Stimulated activated CD4-positive, alpha-beta T cell treated with anti-CD3 and anti-CD28 coated beads, Interleukin-4, amount 100 ng/mL, for 24 hours (primary cell): Measurements from ENCODE around the gene NAB2.
"Not testable (repeated sequence)": the region's sequence is repeated elsewhere in the genome, so short reads cannot be mapped to it uniquely, and the experiment has no call there.

ENCODE experiments used
- DNase-seq: peaks from one replicate; pipeline ENCODE4 v3.0.0-alpha.2; 2020

Gene NAB2, protein sequence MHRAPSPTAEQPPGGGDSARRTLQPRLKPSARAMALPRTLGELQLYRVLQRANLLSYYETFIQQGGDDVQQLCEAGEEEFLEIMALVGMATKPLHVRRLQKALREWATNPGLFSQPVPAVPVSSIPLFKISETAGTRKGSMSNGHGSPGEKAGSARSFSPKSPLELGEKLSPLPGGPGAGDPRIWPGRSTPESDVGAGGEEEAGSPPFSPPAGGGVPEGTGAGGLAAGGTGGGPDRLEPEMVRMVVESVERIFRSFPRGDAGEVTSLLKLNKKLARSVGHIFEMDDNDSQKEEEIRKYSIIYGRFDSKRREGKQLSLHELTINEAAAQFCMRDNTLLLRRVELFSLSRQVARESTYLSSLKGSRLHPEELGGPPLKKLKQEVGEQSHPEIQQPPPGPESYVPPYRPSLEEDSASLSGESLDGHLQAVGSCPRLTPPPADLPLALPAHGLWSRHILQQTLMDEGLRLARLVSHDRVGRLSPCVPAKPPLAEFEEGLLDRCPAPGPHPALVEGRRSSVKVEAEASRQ

DNA sequence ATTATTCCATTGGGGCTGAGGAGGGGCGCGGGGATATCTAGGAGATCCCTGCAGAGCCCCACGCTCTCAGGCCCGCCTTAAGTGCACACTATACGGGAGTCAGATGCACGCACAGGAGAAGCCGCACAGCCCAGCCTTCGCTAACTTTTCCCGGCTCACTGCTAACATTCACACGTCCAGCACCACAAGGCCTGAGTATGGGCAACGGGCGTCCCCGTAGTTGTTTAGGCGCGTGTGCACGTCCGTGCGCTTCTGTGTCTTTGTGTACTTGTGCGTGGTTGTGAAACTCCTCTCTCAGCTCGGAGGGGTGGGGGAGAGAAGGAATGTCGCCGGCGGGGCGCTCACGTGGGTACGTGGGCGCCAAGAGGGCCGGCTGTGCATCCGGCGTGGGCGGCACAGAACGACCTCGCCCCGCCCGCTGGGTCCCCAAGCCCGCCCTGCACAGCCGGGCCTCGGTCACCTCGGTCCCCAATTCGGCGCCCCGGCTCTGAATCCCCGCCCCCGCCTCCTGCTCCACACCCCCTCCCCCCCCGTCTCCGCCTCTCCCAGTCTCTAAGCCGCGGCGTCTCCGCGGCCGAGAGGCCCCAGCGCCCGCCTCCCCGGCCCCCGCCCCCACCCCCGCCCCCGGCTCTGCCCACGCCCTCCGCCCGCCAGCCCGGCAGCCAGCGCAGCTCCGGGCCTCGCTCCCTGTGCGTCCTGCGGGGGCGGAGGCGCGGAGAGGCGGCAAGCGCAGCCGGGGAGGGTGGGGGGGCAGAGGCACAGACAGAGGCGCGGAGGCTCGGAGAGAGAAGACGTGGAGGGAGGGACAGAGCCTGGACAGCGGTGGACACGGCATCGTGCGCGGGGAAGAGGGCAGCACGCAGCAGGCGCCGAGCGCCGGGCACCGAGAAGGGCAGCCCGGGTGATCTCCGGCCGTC, at the start of gene NAB2:
Gene NAB2, plus strand, starts transcription at position 761 of the 917 bp plus-strand sequence. CDS start 158 bp downstream, outside the sequence.
- peak; percentile 83 for DNase-seq

DNA sequence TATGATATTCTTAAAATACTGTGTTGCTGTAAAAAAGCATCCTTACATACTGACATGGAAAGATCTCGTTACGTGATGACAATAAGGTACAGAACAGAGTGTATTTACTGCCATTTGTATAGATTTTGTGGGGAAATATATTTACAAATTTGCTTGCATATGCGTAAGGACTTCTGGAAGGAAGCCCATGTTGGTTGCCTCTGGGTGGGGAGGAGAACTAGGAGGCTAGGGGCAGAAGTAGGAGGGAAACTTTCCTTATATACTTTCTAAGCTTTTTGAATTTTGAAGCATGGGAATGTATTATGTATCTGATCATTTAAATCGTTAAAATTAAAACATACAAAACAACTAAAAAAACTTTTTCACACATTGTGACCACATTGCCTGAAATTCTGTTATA, 48.7 kb upstream of the NAB2 start:
- DNase-seq = no peak

DNA sequence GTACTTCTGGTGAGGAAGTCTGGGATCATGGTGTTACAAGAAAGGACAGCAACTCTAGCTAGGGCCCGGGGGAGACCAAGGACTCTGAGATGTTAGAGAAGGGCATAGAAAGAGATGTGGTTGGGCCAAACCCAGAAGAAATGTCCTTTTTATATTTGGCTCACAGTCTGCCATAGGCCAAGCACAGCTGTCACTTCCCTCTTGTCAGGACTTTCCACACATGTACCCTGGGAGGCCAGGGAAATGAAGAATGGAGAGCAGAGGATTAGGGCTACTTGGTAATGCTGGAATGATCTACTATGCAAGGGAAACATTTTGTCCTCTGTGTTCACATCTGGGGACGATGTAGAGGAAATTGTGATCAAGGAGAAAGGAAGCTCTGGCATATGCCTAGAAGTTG, 48.2 kb upstream of the NAB2 start:
- no peak for DNase-seq

DNA sequence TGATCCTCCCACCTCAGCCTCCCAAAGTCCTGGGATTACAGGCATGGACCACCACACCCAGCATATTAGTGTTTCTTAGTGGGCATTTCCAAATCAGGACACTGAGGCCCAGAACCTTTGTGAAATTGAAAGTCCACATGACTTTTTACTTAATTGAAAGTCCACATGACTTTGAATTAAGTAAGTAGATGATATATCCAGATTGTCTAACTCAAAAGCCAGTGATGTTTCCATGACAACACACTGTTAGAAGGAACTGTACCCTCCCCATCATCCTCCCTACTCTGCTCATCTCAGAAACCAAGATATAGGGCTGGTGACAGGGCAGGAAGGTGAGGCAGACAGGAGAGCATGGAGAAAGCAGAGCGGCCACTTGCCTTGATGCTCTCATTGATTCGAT, 46.2 kb upstream of the NAB2 start:
- DNase-seq = no peak

DNA sequence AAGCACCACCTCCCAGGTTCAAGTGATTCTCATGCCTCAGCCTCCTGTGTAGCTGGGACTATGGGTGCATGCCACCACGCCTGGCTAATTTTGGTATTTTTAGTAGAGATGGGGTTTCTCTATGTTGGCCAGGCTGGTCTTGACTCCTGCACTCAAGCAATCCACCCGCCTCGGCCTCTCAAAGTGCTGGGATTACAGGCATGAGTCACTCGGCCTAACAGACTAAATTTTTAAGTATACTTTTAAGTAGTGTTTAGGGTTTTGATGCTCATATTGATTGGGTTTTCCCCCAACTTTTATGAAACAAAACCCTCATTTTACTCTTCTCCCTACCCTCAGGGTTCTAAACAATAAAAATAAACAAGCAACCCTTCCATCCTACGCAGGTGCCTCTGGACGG, 44.4 kb upstream of the NAB2 start:
- no peak for DNase-seq

DNA sequence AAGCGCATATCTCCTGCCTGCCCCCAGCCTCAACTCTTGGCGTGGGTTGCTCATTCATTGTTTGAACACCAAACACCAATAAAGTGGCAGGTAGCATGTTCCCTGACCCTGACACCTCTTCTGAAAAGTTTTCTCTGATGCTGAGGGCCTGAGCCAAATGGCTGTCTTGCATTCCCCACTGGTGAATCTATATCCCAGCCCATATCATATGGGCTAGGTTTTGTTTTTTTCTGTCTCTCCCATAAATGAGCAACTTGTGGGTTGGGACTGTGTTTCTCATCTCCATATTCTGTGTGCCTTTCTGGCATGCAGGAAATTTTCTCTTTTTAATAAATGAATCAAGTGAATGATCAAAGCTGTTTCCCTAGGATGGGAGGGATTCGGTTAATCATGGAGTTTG, 44.0 kb upstream of the NAB2 start:
- DNase-seq = no peak

DNA sequence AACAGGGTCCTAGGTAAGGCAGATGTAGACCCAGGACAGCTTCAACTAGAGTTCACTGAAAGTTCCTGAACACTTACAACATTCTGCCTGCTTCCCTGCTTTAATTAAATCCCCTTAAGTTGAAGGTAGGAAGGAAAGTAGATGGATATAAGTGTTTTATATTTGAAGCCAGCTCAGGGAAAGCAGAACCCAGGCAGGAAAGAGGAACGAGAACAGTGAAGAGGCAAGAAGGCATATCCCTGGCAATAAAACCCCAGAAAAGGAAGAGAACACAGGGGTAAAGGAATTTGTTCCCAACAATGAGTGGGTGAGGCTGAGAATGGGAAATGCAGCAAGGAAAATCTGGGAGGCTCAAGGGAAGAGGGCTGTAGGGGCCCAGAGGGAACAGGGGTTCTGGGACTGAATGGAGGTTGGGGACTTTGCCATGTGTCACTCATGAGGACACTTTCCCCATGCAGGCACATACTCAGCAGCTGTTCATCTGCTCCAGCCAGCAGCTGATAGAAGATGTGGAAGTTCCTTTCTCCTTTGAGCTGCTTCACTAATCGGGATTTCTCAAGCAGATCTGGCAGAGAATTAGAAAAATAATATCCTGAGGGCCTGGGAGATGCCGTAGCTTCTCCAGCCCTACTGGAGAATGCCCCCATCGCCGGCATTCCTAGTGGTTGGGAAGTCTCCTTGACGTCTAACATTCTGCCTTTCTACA, 42.7 kb upstream of the NAB2 start:
- DNase-seq = no peak

DNA sequence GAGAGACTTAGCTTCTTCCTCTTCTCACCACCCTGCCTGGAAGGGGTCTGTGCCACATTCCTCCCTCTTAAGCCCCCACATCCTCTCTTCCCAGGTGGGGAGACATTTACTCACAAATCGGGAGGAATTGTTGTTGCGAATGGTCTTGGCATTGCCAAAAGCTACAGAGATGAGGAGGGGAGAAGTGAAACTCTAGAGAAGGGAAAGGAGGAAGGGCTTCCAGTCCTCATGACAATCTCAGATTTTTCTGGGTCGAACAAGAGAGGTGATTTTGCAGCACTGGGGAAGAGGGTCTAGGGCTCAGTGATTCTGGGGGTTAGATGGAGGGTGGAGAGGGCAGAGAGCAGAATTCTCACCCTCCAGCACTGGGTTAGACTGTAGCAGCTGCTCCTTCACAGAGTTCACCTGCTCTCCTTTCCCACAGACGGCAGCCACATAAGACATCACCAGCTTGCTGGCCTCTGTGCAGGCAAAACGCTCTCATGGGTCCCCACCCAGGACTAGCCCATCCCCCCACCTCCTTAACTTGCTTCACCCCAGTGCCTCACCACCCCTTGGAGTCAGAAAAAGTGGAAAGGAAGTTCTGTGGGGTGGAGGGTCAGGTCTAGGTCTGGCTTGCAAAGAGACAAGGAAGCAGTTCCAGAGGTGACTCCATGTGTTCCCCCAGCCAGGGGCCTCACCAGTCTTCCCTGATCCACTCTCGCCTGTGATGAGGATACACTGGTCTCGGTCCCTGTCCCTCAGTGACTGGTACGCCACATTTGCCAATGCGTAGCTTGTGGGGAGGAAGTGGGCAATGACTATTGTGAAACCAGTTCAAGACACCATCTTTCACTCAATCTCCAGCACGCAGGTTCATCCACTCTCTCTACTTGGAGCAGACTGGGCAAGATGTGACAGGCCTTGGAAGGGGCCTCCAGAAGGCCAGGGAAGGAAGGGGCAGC, 41.7 kb upstream of the NAB2 start:
- DNase-seq = peak; percentile 48

DNA sequence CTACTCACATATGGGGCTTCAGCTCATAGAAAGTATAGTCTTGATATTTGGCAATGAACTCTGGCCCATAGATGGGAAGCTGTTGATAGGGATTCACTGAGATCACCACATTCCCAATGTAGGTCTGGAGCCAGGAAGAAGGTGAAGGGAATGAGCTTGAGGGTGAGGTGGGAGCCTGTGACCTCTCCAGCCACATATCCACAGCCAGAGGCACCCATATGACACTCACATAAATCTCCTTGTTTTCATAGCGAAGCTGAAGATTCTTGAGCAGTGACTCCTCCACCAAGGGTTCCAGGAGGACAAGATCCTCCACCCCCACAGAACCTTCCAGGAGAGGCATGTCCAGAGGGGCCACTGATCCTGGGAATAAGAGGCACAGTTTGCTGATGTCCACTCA, 40.9 kb upstream of the NAB2 start:
- no peak for DNase-seq

DNA sequence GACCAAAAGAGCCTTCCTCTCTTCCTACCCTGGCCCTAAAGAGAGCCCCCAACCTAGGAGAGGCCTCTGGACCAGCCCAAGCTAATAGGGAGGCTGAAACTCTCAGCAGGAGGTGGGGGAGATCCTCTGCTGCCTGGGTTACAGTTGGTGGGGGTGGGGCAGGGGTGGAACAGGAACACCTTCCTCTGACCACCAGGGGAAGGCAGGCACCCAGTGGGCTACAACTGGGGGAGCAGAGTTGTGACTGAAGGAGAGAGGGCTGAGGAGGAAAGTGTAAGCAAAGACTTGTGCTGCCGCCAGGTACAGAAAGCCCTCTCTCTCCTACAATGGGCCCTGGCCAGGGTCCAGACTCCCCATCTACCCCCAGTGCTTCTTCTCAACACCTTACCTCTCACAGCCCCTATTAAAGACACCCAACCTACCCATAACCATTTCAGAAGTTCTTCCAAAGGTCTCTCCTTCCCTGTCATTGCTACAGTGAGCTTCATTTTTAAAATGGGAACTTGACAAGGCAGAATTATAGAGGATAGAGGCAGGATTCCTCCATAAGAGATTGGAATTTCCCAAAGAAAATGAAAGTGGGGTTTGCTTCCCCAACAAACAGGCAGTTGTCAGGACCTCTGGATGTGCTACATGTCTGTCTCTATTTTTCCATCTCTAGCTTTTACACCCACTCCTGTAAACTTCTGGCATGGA, 40.3 kb upstream of the NAB2 start:
- no peak for DNase-seq

DNA sequence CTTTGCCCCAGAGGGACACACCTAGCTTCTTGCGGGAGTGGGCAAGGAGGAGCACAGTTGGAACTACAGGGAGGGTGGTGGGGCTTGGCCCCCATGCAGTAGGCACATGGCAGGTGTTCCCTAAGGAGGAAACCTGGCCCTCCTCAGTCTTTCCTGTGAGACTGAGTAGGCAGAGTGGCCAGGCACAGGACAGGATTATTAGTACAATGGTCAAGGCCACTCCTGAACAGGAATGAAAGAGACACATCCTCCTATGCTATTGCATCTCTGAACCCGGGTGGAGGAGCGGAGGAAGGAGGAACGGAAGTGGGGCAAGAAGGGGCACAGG, 39.8 kb upstream of the NAB2 start:
- DNase-seq = no peak

DNA sequence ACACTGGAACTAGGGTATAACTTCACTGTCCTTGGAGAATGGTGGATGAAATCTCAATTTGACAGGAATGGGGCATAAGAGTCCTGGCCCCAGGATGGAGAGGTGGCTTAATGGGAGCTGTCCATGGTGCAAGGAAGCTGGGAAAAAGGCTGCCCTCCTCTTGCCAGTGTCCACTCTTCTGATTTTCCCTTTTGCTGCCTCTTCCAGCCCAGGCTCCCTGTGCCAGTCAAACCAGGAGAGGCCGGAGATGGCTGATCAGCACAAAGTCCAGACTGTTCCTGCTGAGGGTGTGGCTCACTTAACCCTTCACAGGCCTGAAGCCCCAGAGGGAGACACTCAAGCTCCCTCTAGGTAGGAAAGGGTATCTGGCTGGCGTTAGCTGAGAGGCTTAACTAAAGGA, 39.0 kb upstream of the NAB2 start, which contains the start of gene MYO1A:
Gene MYO1A, minus strand, starts transcription at position 240 of the 400 bp plus-strand sequence. CDS start 1,806 bp downstream, outside the sequence.
- DNase-seq = no peak

DNA sequence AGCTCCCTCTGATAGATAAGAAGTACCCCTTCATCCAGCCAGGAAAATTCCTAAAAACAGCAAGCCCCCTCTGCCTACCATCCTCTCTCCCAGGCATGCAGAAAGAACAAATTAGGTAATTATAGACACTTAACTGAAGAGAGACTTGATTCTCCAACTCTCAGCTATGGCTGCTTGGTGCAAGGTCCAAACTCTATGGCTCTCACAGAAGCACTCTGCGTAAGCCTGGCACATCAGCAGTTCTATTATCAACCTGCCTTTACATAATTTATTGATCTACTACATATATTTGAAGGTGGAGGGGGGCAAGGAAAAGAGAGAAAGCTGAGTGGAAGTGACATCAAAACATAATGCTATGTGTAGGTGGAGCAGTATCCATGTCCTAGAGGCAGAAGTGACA, 37.9 kb upstream of the NAB2 start:
- no peak for DNase-seq

DNA sequence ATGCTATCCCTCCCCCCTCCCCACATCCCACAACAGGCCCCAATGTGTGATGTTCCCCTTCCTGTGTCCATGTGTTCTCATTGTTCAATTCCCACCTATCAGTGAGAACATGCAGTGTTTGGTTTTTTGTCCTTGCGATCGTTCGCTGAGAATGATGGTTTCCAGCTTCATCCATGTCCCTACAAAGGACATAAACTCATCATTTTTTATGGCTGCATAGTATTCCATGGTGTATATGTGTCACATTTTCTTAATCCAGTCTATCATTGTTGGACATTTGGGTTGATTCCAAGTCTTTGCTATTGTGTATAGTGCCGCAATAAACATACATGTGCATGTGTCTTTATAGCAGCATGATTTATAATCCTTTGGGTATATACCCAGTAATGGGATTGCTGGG, 35.8 kb upstream of the NAB2 start:
- not testable (repeated sequence) for DNase-seq

DNA sequence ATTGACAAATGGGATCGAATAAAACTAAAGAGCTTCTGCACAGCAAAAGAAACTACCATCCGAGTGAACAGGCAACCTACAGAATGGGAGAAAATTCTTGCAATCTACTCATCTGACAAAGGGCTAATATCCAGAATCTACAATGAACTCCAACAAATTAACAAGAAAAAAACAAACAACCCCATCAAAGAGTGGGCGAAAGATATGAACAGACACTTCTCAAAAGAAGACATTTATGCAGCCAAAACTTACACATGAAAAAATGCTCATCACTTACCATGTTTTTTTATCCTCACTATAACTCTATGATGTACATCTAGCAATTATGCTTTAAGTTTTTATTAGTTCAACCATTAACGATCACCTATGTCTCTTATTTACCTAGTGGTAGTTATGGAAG, 35.0 kb upstream of the NAB2 start:
- not testable (repeated sequence) for DNase-seq

DNA sequence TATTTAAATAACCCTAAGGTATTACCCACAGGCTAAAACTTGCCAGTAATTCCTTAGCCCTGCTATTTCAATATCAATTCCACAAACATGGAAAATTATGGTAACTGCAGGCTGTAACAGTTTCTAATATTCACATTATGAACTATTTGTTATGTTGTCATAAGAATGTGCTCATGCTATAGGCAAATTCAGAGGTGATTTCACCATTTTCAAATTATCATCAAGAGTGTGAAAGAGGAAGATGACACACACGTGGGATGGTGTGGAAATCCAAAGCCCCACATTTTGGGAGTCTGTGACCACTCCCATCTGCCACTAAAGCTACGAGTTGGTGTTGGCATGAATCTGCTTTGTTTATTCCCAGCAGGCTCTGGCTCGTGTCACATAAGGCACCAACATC, 33.1 kb upstream of the NAB2 start:
- DNase-seq = no peak

DNA sequence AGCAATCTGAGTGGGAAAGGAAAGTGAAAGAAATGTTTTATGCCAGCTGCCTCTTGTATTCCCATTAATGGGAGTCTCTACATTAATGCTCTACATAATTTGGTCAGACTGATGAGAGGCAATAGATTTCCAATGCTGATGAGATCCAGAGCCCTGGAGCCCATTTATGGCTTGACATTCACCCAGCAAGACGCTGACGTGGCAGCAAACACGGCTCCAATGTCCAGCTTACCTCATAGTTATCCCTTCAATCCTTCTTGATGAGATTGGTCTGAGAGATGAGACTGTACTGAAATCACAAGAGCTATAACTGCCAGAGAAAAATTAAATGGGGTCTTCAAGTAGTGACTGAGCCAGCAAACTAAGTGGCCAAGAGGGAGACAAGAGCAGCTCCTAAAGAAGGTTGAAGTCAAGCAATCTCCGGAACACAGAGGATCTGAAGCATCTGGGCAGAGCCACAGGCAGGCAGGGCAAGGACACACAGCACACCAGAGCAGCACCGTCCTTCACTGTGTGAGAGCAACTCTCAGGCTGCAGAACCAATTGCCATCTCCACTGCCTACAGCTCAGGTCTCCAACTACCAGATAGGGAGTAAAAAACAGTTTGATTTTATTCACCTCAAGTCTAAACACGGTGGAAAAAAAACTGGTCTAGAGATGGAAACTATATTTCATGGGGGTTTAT, 31.7 kb upstream of the NAB2 start:
- DNase-seq = no peak

DNA sequence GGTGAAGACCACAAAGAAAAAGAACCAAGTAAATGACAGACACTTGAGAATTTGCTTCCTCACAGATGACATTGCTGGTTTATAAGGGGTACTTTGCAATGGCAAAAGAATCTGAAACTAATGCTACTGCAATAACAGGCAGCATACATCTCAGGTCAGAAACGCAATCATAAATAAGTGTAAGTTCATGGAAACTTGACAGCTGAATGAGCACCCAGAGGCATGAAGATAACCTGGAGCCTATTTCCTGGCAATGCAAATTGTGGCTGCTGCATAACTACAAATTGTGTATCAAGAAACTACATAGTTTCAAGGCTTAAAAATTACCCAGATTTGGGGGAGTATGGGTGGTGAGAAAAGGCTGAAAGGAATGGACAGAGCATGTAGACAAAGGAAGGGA, 30.5 kb upstream of the NAB2 start:
- DNase-seq = no peak

DNA sequence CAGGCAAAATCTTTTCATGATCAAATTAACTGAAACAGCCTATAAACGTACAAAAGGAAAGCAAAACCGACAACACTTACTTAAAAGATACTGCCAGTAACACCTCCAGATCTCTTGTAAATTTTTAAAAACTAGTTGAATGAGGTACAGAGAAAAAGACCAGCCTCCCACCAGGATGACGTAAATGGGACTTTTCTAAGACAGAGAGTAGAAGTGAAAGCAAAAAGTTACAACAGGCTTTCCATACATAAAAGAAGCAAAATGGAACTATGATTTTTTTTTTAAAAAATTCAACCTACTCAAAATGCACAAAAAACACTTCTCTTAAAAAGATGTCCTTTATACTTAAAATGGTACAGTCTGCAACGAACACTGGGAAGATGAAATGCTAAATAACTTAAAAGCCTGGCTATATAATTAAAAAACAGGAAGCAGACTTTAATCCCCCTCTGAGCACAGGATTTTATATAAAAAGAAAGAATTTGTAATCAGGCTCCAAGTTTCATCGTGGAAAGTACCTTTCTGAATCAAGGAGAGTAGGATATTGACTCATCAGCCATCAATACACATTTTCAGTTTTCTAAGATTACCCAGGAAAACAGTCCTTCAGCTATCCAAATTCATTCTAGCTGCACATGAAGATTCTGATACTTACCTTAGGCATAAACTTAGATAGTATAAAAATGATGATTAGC, 24.8 kb upstream of the NAB2 start:
- DNase-seq = peak; percentile 69

DNA sequence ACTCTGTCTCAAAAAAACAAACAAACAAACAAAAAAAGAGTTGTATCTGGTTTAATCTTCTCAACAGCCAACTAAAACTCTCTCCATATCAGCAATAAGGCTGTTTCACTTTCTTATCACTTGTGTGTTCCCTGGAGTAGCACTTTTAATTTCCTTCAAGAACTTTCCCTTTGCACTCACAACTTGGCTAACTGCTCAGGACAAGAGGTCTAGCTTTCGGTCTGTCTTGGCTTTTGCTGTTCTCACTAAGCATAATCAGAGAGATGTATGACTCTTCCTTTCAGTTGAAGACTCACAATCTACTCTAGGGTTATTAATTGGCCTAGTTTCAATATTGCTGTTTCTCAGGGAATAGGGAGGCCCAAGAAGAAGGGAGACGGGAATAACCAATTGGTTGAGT, 22.7 kb upstream of the NAB2 start:
- peak; percentile 18 for DNase-seq
